ENCODE results near the gene SLCO1C1.
A peak's percentile ranks its signal among the peaks of the same experiment; 100 is the strongest.
"Not testable (repeated sequence)": the region's sequence is repeated elsewhere in the genome, so short reads cannot be mapped to it uniquely, and the experiment has no call there.

SLCO1C1 gene

GRCh38 chr12:20695232-20695631 is at the start of gene SLCO1C1:
Gene SLCO1C1 (plus strand): TSS chr12:20695332. CDS start chr12:20699577, 4,245 bp downstream.
- no peak for DNase-seq

GRCh38 chr12:20646239-20646827 is 48.8 kb upstream of the SLCO1C1 start:
- DNase-seq: peak in 1 of 2 experiments; percentile 3

GRCh38 chr12:20653871-20654270 is 41.3 kb upstream of the SLCO1C1 start:
- DNase-seq: no peak

GRCh38 chr12:20656600-20656999 is 38.5 kb upstream of the SLCO1C1 start:
- DNase-seq: no peak

GRCh38 chr12:20657496-20657895 is 37.6 kb upstream of the SLCO1C1 start:
- no peak for DNase-seq

- no peak for DNase-seq
These were observed 13.8 kb upstream of the SLCO1C1 start for GRCh38 chr12:20681334-20681733.

GRCh38 chr12:20696181-20696905 is 1.2 kb downstream of the SLCO1C1 start:
- no peak for DNase-seq

- DNase-seq: peak in 1 of 2 experiments; percentile 32
These were observed 6.0 kb downstream of the SLCO1C1 start for GRCh38 chr12:20701106-20701505.

GRCh38 chr12:20704860-20705259 is 9.7 kb downstream of the SLCO1C1 start:
- no peak for DNase-seq

GRCh38 chr12:20711846-20712245 is 16.7 kb downstream of the SLCO1C1 start:
- no peak for DNase-seq

GRCh38 chr12:20716037-20716436 is 20.9 kb downstream of the SLCO1C1 start:
- no peak for DNase-seq

GRCh38 chr12:20716985-20717384 is 21.9 kb downstream of the SLCO1C1 start:
- no peak for DNase-seq

- no peak for DNase-seq
These were observed 23.2 kb downstream of the SLCO1C1 start for GRCh38 chr12:20718294-20718693.

- no peak for DNase-seq
These were observed 27.0 kb downstream of the SLCO1C1 start for GRCh38 chr12:20722142-20722541.

- DNase-seq: no peak
These were observed 36.1 kb downstream of the SLCO1C1 start for GRCh38 chr12:20731274-20731673.

- DNase-seq: no peak
These were observed 45.8 kb downstream of the SLCO1C1 start for GRCh38 chr12:20740972-20741371.

- DNase-seq: no peak
These were observed 53.1 kb downstream of the SLCO1C1 start for GRCh38 chr12:20748198-20748597.

GRCh38 chr12:20751046-20751445 is 55.9 kb downstream of the SLCO1C1 start:
- no peak for DNase-seq

GRCh38 chr12:20777420-20777819 is 82.3 kb downstream of the SLCO1C1 start:
- no peak for DNase-seq

- DNase-seq: no peak
These were observed 83.8 kb downstream of the SLCO1C1 start for GRCh38 chr12:20778969-20779368.

GRCh38 chr12:20779971-20780370 is 84.8 kb downstream of the SLCO1C1 start:
- DNase-seq: not testable (repeated sequence)

- not testable (repeated sequence) for DNase-seq
These were observed 88.7 kb downstream of the SLCO1C1 start for GRCh38 chr12:20783796-20784357.

GRCh38 chr12:20792971-20793370 is 97.8 kb downstream of the SLCO1C1 start:
- DNase-seq: no peak

- DNase-seq: peak; percentile 7 to 10
These were observed 103.4 kb downstream of the SLCO1C1 start for GRCh38 chr12:20798554-20798953.

Measured in NCI-H1930 (cell line).